ENCODE measurements around the gene KCNC1.

The KCNC1 gene

GRCh38 chr11:17716807-17717206, 17.8 kb upstream of the KCNC1 start:
- no peak for DNase-seq

GRCh38 chr11:17718015-17718414, 16.6 kb upstream of the KCNC1 start:
- DNase-seq, result no peak

- no peak for DNase-seq
Measured at GRCh38 chr11:17718510-17718962, 16.0 kb upstream of the KCNC1 start.

GRCh38 chr11:17719028-17719937, 15.3 kb upstream of the KCNC1 start, which contains the start of gene MYOD1:
Gene MYOD1, plus strand, starts transcription at chr11:17719571. Its CDS starts 212 bp downstream, at chr11:17719783.
- DNase-seq, result peak; percentile 42

- DNase-seq, result peak; percentile 45
Measured at GRCh38 chr11:17719938-17720795, 14.4 kb upstream of the KCNC1 start.

- no peak for DNase-seq
Measured at GRCh38 chr11:17720796-17721171, 13.8 kb upstream of the KCNC1 start.

GRCh38 chr11:17721242-17721999, 13.2 kb upstream of the KCNC1 start:
- DNase-seq, result no peak

GRCh38 chr11:17722000-17722643, 12.5 kb upstream of the KCNC1 start:
- no peak for DNase-seq

GRCh38 chr11:17724020-17724908, 10.3 kb upstream of the KCNC1 start:
- DNase-seq, result no peak

- DNase-seq, result no peak
Measured at GRCh38 chr11:17725174-17725573, 9.4 kb upstream of the KCNC1 start.

- DNase-seq, result no peak
Measured at GRCh38 chr11:17730137-17730536, 4.4 kb upstream of the KCNC1 start.

GRCh38 chr11:17730608-17731462, 3.7 kb upstream of the KCNC1 start:
- DNase-seq, result peak; percentile 96

- DNase-seq, result no peak
Measured at GRCh38 chr11:17733261-17733660, 1.3 kb upstream of the KCNC1 start.

GRCh38 chr11:17734986-17735817, 621 bp downstream of the KCNC1 start:
- DNase-seq, result peak; percentile 38

GRCh38 chr11:17735818-17736578, 1.4 kb downstream of the KCNC1 start:
- no peak for DNase-seq

- DNase-seq, result no peak
Measured at GRCh38 chr11:17736579-17736893, 2.0 kb downstream of the KCNC1 start.

- DNase-seq, result no peak
Measured at GRCh38 chr11:17736930-17737817, 2.6 kb downstream of the KCNC1 start.

Measured in NCI-H1105 treated with DMSO at 0.1 percent for 48 hours (cell line).